GM20000 (cell line): ENCODE data around the gene PLEKHG5.

Source experiments
- DNase-seq: peaks from one replicate; pipeline ENCODE4 v3.0.0; 2012; ENCODE audit warnings: low spot score
- CTCF ChIP-seq: IDR thresholded peaks from 2 replicates; pipeline ENCODE4 v1.5.1; 2012; ENCODE audit warnings: mild to moderate bottlenecking, control low read depth; ENCODE audit errors: extremely low read depth, missing control alignments

The PLEKHG5 gene

GRCh38 chr1:6468729-6469461 lies 22.6 kb downstream of the PLEKHG5 start:
- TF ChIP-seq CTCF: no peak
- DNase-seq: no peak

GRCh38 chr1:6467744-6468688 lies 23.5 kb downstream of the PLEKHG5 start:
- DNase-seq: no peak
- TF ChIP-seq CTCF: no peak

- no peak for DNase-seq
- no peak for TF ChIP-seq CTCF
Observed at GRCh38 chr1:6467224-6467623, 24.2 kb downstream of the PLEKHG5 start.

GRCh38 chr1:6466751-6467150 lies 24.7 kb downstream of the PLEKHG5 start:
- no peak for DNase-seq
- no peak for TF ChIP-seq CTCF

GRCh38 chr1:6466023-6466422 lies 25.4 kb downstream of the PLEKHG5 start, which contains the start of gene TNFRSF25:
Gene TNFRSF25 (minus strand): TSS chr1:6466173. CDS start chr1:6466107, 66 bp downstream.
- no peak for DNase-seq

GRCh38 chr1:6465461-6466005 lies 25.9 kb downstream of the PLEKHG5 start:
- no peak for DNase-seq
- TF ChIP-seq CTCF: no peak

More at GRCh38 chr1:6466023-6466422, 25.4 kb downstream of the PLEKHG5 start, which contains the start of gene TNFRSF25:
- no peak for TF ChIP-seq CTCF
